NOMO-1 treated with DMSO at 0.1 percent for 48 hours (cell line): ENCODE results near the gene PDGFC.

Source experiments
- DNase-seq: peaks from one replicate; lab custom pipeline; 2025; ENCODE audit not compliant: unreplicated experiment; lab: John Stamatoyannopoulos, UW

PDGFC gene

DNA sequence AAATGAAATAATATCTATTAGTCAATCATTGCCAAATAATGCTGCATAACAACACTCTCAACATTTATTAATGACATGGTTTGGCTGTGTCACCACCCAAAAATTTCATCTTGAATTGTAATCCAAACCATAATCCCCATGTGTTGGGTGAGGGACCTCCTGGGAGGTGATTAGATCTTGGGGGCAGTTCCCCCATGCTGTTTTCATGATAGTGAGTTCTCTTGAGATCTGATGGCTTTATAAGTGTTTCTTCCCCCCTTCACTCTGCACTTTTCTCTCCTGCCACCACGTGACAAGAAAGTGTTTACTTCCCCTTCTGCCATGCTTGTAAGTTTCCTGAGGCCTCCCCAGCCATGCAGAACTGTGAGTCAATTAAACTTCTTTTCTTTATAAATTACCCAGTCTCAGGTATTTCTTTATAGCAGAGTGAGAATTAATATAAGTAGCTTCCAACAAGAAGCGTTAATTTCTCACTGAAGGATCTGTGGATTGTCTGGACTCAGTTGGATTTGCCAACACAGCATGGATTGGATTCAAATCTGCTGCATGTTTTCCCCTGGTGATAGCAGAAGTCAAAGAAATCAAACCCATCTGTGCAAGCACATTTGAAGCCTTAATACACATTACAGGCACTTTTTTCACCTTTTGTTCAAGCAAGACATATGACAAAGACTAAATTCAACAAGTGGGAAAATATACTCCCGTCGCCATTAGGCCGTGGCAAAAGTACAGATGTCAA is 216.6 kb downstream of the PDGFC start:
- peak; percentile 8 for DNase-seq

DNA sequence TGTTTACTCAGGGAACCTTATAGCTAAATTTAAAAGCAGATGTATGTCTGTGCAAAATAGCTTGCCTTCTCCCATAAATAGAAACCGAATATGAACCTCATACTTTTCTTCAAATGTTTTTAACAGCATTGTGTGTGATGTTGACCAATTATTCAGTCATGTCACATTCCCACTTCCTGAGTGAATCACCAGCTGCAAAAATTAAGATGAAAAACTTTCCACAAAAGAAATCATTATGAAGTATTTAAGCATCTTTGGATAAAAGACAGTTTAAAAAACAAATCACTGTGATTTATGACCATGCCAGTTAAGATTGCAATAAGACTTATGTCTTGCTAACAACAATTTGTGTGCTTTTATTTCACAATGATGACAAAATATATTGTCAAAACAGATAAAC is 220.1 kb downstream of the PDGFC start:
- no peak for DNase-seq

DNA sequence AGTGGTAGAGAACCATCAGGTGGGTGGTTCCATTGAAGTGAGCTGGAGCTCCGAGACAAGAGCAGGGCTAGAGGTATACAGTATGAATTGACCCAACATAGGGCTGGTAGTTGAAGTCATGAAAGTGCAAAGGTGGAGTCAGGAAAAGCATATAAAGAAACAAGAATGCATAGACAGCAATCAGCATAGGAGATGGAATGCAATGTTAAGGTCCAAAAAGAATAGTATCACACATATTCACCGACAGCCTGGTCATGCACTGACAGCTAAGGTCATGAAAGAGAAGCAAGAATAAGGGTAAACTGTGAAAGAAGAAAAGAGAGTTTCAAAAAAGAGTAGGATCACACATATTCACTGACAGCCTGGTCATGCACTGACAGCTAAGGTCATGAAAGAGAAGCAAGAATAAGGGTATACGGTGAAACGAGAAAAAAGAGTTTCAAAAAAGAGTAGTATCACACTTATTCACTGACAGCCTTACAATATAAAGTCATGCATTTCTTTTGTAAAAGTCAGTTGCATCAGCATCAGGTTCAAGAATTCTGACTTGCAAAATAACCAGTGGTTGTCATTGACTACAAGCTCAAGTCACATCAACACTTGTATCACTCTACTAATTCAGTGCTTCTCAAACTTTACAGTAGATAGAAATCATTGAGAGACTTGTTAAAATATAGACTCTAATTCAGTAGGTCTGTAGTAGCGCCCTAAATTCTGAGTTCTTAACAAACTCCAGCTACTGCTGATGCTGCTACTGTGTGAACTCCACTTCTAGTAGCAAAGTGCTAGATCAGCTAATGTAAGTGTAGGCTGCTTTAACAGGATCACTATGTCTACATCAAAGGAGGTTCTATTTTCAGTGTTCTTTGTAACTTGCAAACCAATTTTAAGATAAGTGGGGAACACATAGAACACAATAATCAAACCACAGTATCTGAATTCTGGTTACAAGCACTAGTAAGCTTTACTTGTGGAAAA is 221.9 kb downstream of the PDGFC start:
- no peak for DNase-seq

DNA sequence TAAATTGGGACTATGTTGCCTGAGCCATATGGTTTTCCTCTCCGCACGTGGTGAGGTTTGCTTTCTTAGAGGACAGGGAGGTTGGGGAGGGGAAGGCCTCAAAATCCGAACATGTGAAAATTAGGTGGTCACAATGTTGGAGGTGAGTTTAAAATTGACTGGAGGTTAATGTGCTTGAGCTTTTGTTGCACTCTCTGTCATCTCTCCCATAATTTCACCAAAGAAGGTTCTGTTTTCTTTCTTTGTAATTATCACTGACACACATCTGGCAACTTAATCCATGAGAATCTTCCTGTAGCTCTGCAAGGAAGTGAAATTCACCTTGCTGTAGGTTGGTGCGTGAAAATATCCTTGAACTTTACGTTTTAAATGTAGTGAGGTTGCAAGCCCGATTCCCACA is 225.5 kb downstream of the PDGFC start:
- DNase-seq, result no peak

DNA sequence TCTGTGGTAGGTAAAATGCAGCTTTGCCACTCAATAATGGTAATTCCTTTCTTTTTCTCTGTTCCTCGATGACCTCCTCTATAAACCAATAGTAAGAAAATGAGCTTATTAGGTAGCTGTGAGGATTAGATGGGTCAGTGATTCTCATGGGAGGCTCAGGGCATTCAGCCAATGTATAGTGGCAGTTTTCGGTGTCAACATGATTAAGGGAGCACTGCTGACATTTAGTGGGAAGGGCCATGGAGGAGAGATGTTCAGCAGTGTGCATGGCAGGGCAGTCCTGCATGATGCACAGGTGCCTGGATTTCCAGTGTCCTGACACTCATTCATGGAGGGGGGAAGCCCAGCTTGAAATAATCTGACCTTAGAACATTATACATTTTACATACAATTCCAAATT is 232.8 kb downstream of the PDGFC start:
- no peak for DNase-seq

DNA sequence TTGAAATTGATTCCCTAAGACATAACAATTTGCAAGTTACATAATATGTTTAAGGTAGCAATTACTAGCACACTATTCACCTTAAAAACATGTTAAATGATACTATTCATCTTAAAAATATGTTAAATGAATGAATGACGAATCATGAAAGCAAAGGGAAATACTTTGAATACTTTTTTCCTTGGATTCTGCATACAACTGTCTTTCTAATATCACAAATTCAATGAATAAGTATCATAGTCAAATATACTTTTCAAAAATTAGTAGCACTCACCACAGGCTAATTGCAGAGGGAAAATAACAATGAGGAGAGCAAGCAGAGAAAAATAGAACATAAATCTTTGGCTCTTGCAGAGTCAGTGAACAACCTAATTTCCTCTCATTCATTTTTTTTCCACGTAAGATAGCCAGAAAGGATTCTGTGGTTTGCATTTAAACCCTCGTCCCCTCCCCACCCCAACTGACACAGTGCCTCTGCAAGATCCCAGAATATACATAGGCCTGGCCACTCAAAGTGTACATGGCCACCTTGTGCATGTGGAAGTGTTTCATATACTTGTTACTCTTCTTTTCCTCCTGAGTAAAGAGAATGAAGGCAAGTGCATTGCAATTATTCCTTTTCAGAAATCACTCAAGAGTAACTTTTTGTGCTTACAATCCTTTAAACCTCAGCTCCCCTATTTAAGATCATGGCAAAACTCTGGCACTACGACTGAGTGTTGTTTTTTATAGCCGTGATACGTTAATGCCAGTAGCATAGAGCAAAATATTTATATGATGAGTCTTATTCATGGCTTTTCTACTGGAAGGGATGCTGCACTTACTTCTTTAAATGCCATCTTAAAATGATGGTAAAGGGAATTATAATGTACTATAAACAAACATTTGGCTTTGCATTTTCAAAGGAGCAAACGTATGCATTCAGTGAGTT is 236.4 kb downstream of the PDGFC start:
- DNase-seq, result no peak

DNA sequence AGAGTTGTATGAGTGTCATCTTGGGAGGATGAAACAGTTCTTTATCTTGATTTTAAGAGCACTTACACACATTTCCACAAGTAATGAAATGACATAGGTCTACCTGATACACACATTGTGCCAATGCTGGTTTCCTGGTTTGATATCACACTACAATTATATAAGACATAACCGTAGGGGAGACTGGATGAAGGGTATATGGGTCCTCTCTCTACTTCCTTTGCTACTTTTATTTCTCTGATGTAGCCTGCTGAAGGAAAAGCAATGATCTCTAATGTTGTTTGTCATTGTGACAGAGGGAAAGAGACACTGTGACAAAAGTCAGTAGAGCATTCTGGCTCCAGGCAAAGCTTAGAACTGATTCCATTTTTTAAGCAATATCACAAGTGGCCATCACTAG is 238.0 kb downstream of the PDGFC start:
- no peak for DNase-seq

DNA sequence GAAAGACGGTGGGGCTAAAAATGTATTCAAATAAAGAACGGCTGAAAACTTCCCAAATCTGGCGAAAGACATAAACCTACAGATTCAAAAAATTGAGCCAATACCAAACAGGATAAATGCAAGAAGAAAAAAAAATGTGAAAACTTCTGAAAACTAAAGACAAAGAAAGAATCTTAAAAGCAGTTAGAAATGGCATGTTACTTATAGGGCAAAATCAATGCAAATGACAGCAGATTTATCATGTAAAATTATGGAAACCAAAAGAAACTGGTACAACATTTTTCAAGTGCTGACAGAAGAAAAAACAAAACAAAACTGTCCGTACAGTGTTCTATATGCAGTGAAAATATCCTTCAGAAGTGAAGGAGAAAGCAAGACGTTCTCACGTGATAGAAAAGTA is 239.0 kb downstream of the PDGFC start:
- DNase-seq, result no peak

DNA sequence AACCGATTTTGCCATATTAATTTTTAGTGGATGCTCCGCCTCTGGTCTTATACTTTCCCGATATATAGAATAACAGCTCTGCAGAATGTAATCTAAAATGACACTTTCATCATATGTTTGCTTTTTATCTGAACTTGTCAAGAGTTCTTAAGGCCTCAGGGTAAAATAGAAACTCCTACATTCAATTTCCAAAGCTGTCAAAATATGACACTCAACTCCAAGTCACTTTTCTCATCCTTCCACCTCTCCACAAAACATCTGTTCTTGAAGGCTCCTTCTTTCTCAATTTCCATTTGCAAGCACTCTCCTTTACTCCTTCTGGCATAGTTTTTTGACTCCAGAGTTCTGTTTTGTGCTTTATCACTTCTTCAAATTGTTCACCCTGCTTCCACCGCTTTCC is 242.2 kb downstream of the PDGFC start:
- DNase-seq, result no peak

DNA sequence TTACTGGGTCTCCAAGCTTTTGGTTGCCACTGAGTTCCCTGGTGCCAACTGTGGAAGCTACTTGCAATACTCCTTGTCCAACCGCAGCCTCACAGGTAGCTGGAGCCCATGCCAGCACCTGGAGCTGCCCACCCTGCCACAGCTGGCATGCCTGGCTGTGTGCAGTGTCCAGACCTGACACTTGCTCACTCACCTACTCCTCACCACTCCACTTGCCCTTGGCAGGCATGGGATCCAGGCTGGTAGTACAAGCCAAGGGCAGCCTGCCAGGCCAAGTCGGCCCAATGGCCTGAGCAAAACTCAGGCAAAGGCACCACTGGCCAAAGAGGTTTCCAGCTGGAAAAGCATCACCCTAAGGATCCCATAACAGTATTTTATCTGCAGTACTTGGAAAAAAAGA is 246.3 kb downstream of the PDGFC start:
- DNase-seq, result no peak

DNA sequence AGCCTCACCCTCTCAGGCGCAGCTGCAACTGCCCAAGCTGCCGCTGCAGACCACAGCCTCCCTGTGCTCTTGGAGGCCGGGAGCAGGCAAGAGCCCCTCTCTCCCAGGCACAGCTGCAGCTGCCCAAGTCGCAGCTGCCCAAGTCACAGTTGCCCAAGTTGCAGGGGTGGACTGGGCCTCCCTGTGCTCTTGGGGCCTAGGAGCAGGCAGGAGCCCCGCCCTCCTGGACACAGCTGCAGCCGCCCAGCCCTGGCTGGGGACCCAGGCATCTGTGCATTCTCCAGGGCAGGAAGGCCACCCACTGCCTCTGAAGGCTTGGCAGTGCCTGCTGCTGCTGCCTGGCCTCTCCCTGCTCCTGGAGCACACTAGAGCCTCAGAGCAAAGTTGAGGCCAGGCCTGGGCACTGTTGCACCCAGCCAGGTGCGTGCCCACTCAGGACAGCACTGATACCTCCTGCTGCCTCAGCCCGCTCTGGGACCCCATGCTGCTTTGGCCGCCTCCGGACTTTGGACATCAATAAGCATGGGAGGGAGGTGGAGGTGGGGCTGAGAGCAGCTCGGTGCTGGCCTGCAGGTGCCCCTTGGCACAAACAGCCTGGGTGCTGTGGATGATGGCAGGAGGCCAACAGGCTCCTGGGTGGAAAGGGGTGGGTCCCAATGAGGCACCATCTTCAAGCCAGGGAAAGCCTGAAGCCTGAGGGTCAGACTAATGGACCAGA is 247.5 kb downstream of the PDGFC start:
- DNase-seq, result no peak

DNA sequence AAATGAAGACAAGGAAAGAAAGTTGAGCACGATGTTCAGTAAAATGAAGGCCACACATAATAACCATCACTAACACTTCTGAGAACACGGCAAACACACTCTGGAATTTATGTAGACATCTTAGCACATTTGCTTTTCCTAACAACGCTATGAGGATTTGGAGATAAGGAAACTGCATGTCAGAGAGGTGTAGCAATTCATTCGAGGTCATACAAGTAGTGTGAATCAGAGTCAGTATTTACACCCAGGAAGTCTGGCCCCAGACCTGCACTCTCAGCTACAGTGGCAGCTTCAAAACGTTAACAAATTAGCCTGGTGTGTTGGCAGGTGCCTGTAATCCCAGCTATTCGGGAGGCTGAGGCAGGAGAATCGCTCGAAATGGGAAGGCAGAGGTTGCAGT is 253.4 kb downstream of the PDGFC start:
- no peak for DNase-seq

DNA sequence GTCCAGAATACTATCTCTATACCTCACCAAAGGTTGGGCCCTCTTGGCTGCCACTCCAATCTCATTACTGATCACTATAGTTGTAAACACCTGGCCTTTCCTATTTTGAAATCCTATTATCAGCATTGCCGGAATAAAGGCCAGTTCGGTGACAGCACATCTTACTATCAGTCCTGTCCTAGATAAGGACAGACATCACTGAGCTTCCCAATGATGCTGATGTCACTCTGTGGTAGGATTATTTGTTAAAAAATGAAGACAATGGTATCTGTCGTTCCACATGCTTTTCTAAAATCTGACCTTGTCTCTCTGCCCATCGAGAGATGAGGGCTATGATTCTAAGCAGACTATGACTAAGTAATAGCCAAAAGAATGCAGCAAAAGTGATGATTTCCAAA is 260.4 kb downstream of the PDGFC start:
- no peak for DNase-seq
